HUES48 (cell line): ENCODE data around the gene HSP90B1.

Experiments used
- H3K27ac ChIP-seq: one replicate; pipeline ENCODE4 v1.7.0; 2013; ENCODE audit warnings: low read depth, low read length, inconsistent platforms
- H3K27me3 ChIP-seq: 2 replicates; pipeline ENCODE4 v1.6.1; 2013; ENCODE audit warnings: mild to moderate bottlenecking, low read length; ENCODE audit not compliant: control insufficient read depth, insufficient read depth
- H3K36me3 ChIP-seq: 2 replicates; pipeline ENCODE4 v1.6.1; 2013; ENCODE audit warnings: low read length; ENCODE audit not compliant: control insufficient read depth, insufficient read depth
- H3K4me1 ChIP-seq: 2 replicates; pipeline ENCODE4 v1.6.1; 2013; ENCODE audit warnings: mild to moderate bottlenecking, low read length; ENCODE audit not compliant: control insufficient read depth, insufficient read depth
- H3K4me3 ChIP-seq: 2 replicates; pipeline ENCODE4 v1.5.1; 2013; ENCODE audit warnings: mild to moderate bottlenecking, low read depth, low read length
- H3K9ac ChIP-seq: 2 replicates; pipeline ENCODE4 v1.6.1; 2013; ENCODE audit warnings: mild to moderate bottlenecking, low read depth, low read length, moderate library complexity
- H3K9me3 ChIP-seq: 2 replicates; pipeline ENCODE4 v1.6.1; 2013; ENCODE audit warnings: low read length; ENCODE audit not compliant: control insufficient read depth, insufficient read depth

HSP90B1 gene

DNA sequence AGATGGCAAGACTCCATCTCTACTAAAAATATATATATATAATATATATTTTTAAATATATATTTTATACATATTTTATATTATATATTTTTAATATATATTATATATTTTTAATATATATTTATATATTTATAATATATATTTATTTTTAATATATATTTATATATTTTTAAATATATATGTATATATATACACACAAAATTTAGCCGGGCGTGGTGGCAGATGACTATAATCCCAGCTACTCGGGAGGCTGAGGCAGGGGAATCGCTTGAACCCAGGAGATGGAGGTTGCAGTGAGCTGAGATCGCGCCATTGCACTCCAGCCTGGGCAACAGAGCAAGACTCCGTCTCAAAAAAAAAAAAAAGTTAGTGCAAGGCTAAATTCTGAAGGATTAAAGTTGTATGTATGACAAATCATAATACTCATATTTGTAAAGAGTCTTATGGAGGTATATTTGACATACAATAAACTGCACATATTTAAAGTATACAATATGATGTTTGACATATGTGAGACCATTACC, 27.7 kb downstream of the HSP90B1 start:
- Histone ChIP-seq H3K4me3 (peak overlapping the region; percentile 85), H3K9me3 (no peaks in the 10 kb centered on the region), H3K36me3 (peaks cover 20% of the 10 kb centered on the region), H3K4me1 (peaks cover 6% of the 10 kb centered on the region; the same call in 1 of the 2 replicates), H3K27me3 (no peaks in the 10 kb centered on the region), H3K9ac (no peak overlapping the region; the same call in 1 of the 2 replicates), H3K27ac (peak overlapping the region; percentile 99)

DNA sequence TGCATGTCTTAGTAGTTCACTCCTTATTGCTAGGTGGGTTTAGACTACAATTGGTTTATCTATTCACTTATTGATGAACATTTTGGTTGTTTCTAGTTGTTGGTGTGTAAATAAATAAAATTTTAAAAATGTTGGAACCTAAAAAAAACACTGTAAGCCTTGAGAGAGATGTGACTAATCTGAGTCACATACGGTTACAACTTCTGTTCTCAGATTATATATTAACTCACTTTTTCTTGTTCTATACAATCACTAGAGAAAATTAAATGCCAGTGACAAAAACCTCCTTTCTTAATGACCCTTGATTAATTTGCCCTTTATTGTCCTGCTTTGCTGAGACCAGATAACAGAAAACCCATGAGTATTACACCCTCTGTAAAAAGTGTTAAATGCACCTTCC, 28.4 kb downstream of the HSP90B1 start:
- H3K9ac ChIP-seq, result no peak overlapping the region
- no peak overlapping the region for H3K27ac ChIP-seq
- no peaks in the 10 kb centered on the region for H3K27me3 ChIP-seq
- no peak overlapping the region for H3K4me3 ChIP-seq
- H3K9me3 ChIP-seq, result no peaks in the 10 kb centered on the region
- peaks cover 6% of the 10 kb centered on the region; the same call in 1 of the 2 replicates for H3K4me1 ChIP-seq
- H3K36me3 ChIP-seq, result peaks cover 17% of the 10 kb centered on the region

DNA sequence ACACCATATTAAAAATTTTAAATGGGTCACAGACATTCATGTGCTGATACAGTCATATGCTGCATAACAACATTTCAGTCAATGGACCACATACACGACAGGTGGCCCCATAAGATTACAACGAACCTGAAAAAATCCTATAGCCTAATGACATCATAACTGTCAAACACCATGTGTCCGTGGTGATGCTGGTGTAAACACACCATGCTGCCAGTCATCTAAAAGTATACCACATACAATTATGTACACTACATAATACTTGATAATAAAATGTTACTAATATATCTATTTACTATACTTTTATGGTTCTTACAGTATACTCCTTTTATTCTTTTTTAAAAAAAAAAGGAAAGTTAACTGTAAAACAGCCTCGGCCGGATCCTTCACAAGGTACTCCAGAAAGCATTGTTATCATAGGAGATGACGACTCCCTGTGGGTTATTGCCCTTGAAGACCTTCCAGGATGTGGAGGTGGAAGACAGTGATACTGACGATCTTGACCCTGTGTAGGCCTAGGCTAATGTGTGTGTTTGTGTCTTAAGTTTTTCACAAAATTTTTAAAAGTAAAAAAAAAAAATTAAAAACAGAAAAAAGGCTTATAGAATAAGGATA, 30.5 kb downstream of the HSP90B1 start:
- Histone ChIP-seq H3K9ac (no peak overlapping the region), H3K36me3 (peaks cover 5% of the 10 kb centered on the region; the same call in 1 of the 2 replicates), H3K27ac (no peak overlapping the region)

DNA sequence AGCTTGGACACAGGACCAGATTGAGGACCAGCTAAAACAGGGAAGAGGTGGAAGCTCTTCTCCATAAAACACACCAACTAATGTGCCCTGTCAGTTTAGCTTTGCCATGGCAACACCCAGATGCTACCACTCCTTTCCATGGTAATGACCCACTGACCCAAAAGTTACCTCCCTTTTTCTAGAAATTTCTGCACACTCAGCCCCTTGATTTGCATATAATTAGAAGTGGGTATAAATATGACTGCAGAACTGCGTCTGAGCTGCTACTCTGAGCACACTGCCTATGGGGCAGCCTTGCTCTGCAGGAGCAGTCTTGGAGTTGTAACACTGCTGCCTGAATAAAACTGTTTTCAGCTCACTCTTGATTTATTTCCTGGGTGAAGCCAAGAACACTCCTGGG, 32.3 kb downstream of the HSP90B1 start:
- H3K4me3 ChIP-seq, result no peak overlapping the region

More for the DNA sequence above, 30.5 kb downstream of the HSP90B1 start:
- H3K27me3 ChIP-seq, result no peaks in the 10 kb centered on the region
- no peak overlapping the region for H3K4me3 ChIP-seq
- peaks cover 4% of the 10 kb centered on the region; the same call in 1 of the 2 replicates for H3K4me1 ChIP-seq
- no peaks in the 10 kb centered on the region for H3K9me3 ChIP-seq

DNA sequence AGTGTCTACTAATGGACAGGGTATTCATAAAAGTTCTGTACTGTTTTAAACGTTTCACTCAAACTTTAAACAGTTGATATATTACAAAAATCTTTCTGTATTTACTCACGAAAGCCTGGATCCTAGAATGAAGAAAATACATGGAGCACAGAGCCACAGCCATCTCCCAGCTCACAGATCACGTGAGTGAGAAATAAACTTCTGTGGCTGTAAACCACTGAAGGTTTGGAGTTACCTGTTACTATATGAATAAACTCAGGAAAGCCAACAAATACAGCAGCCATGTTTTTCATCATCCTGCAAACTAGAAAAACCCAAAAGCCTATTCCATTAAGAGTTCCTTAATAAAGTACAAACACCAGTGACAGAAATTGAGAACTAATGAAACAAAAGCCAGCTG, 34.6 kb downstream of the HSP90B1 start:
- Histone ChIP-seq H3K27me3 (no peaks in the 10 kb centered on the region), H3K27ac (no peak overlapping the region)

More for the DNA sequence above, 32.3 kb downstream of the HSP90B1 start:
- no peak overlapping the region for H3K27ac ChIP-seq
- no peaks in the 10 kb centered on the region for H3K27me3 ChIP-seq
- peaks cover 5% of the 10 kb centered on the region; the same call in 1 of the 2 replicates for H3K36me3 ChIP-seq
- no peaks in the 10 kb centered on the region for H3K4me1 ChIP-seq
- H3K9ac ChIP-seq, result no peak overlapping the region
- no peaks in the 10 kb centered on the region for H3K9me3 ChIP-seq

DNA sequence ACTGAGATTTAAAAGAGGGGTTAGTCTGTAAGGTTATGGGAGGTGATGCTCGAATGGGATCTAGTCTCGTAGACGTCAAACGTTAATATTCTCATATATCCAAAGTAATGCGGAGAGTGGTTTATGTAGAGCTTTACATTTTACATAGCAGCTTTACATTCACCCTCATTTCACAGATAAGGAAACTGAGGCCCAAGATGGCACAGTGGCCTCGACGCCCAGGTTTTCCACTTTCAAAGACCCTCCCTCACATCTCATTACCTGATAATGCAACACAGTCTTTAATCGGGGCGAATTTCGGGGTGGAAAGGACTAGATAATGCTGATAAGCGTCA, 35.0 kb downstream of the HSP90B1 start:
- Histone ChIP-seq H3K4me3 (peak overlapping the region; percentile 94), H3K4me1 (no peaks in the 10 kb centered on the region), H3K9me3 (no peaks in the 10 kb centered on the region), H3K36me3 (peaks cover 30% of the 10 kb centered on the region), H3K9ac (peak overlapping the region; percentile 87), H3K27me3 (no peaks in the 10 kb centered on the region), H3K27ac (peak overlapping the region; percentile 78)

More for the DNA sequence above, 34.6 kb downstream of the HSP90B1 start:
- Histone ChIP-seq H3K4me3 (peak overlapping the region; percentile 94), H3K36me3 (peaks cover 26% of the 10 kb centered on the region), H3K9me3 (no peaks in the 10 kb centered on the region), H3K9ac (peak overlapping the region; percentile 87), H3K4me1 (no peaks in the 10 kb centered on the region)

DNA sequence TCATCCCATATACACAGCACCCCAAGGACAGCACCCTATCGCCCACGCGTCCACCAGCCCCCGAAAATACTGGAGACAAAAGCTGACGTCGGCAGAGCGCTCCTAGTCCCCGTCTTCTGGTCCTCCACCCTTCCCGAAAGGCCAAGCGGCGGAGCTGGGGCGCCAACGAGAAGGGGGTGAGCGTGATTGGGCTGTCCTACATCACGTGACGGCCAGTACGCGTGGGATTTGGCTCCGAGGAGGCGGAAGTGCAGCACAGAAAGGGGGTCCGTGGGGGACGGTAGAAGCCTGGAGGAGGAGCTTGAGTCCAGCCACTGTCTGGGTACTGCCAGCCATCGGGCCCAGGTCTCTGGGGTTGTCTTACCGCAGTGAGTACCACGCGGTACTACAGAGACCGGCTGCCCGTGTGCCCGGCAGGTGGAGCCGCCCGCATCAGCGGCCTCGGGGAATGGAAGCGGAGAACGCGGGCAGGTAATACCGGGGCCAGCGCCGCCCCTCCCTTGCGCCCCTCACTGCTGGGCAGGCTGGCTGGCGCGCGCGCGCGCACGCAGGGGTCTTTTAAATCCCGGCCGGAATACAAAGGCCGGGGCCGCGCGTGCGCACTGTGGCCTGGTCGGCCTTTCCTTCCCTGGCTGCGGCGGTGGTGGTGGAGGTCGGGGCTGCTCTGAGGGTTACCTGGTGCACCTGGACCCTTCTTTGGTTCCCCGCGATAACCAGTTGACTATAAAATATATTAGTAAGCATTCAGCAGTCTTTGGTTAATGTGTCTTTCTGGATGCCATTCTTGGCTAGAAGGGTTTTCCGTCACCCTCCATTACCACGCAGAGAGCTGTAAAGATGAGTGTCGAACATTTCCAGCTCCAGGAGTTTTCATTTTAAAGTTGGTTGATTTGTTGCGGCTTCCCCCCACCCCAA, 35.6 kb downstream of the HSP90B1 start, which contains the start of gene TDG:
TSS of gene TDG (plus strand) at position 283 of the 915 bp plus-strand sequence. CDS start at position 449, 166 bp downstream.
- Histone ChIP-seq H3K4me3 (peak within 1 kb of the TSS; percentile 94), H3K27me3 (no peaks in the 10 kb centered on the region), H3K27ac (peak within 1 kb of the TSS; percentile 94), H3K36me3 (peaks cover 30% of the 10 kb centered on the region), H3K9ac (peak within 1 kb of the TSS; percentile 92), H3K9me3 (no peaks in the 10 kb centered on the region), H3K4me1 (no peaks in the 10 kb centered on the region)

DNA sequence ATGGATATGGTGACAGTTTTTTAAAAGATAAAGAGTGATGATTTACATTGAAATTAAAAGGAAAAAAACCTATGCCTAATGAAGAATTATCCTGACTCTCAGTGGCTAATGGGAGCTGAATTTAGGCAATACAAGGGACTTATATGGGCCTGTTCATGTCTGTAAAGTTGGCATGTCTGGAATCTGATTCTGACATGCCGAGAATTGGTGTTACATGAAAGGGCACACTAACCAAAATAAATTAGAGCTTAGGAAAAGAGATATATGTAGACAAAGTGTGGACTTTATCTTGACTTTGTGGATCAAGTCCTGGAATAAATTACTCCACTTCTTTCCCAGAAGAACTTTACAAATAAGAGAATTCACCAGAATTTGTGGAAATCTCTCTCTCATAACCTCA, 36.5 kb downstream of the HSP90B1 start:
- H3K4me3 ChIP-seq, result peak overlapping the region; percentile 94
- H3K27ac ChIP-seq, result peak overlapping the region; percentile 94
- no peaks in the 10 kb centered on the region for H3K4me1 ChIP-seq
- H3K27me3 ChIP-seq, result no peaks in the 10 kb centered on the region
- peak overlapping the region; percentile 92 for H3K9ac ChIP-seq
- no peaks in the 10 kb centered on the region for H3K9me3 ChIP-seq
- peaks cover 32% of the 10 kb centered on the region for H3K36me3 ChIP-seq

DNA sequence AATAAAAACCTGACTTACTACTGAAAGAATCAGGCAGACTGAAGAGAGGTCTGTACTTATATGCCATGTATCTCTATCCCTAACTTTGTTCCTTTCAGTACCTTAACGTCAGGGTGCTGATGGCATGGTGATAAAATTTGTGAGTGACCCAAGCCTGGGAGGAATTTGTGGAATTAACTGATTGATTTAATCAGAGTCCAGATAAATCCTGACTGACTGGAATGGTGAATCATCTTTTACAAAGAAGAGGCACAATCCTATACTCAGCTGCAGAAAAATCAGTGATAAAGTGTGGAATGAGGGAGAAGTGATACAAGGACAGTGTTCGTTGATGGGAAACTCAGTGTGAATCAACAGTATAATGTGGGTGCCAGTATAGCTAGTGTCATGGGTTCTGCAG, 39.2 kb downstream of the HSP90B1 start:
- no peak overlapping the region for H3K9ac ChIP-seq
- H3K36me3 ChIP-seq, result peaks cover 45% of the 10 kb centered on the region
- no peak overlapping the region for H3K27ac ChIP-seq

DNA sequence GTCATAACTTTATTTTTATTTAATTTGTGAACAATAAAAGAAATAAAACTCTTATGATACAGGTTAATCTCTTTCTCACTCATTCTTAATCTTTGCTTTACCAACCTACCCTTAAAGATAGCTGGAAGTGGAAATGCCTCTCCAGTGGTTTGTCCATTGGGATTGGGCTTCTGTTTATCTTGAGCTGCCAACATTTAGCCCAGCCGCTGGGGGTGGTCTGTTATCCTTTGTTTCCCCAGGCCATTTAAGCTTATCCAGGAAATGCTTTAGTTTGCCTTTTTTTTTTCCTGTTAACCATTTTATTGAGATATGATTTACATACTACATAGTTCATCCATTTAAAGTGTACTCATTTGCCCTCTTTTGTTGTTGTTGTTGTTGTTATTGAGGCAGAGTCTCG, 43.7 kb downstream of the HSP90B1 start:
- H3K27me3 ChIP-seq, result no peaks in the 10 kb centered on the region
- H3K27ac ChIP-seq, result no peak overlapping the region
- H3K4me3 ChIP-seq, result no peak overlapping the region
- peaks cover 56% of the 10 kb centered on the region for H3K36me3 ChIP-seq
- no peaks in the 10 kb centered on the region for H3K9me3 ChIP-seq
- H3K9ac ChIP-seq, result no peak overlapping the region
- peaks cover 7% of the 10 kb centered on the region; the same call in 1 of the 2 replicates for H3K4me1 ChIP-seq

More for the DNA sequence above, 39.2 kb downstream of the HSP90B1 start:
- Histone ChIP-seq H3K4me1 (peaks cover 7% of the 10 kb centered on the region; the same call in 1 of the 2 replicates), H3K27me3 (no peaks in the 10 kb centered on the region), H3K4me3 (no peak overlapping the region), H3K9me3 (no peaks in the 10 kb centered on the region)
